Retinal pigment epithelial cell (primary cell): ENCODE measurements around the gene HBS1L.

Experiments
- DNase-seq: peaks from one replicate; pipeline ENCODE4 v3.0.0-alpha.2; 2010; ENCODE audit warnings: low read depth
- H3K4me3 ChIP-seq: 2 replicates; pipeline ENCODE4 v1.5.1; 2011; ENCODE audit warnings: mild to moderate bottlenecking, low read length, control low read depth, moderate library complexity
- CTCF ChIP-seq: conservative IDR thresholded peaks from 2 replicates; pipeline ENCODE4 v1.5.1; 2011; ENCODE audit warnings: low read depth, low read length, control low read depth, inconsistent platforms

HBS1L gene

DNA sequence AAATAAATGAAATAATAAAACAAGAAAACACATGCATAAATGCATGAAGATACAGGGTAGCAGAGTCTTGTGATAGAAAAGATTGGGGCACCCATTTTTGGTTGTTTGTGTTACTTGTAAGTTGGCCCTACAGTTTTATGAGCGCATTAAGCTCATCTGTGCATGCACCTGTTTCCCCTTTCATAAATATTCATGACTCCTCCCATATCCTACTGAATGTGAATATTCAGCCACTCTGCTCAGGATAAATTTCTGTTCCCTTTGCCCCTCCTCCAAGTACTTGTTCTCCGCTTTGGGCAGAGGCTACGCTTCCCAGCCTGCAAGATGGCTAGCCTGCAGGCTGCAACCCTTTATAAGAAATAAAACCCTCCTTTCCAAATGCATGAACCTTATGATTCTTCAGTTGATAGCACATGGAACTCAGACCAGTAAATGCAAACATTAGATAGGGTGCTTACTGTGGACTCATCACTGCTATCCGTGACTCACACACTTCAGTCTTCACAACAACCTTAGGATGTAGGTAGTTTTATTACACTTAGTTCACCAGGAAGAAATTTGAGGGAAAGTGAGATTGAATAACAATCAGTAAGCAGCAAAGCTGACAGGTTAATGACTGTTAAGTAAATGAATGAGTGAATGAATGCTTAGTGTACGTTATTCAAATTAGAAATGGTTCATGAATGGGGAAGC is 119.7 kb downstream of the HBS1L start:
- no peak for TF ChIP-seq CTCF
- H3K4me3 ChIP-seq, result no peak overlapping the region
- DNase-seq, result no peak

- H3K4me3 ChIP-seq, result no peak overlapping the region
- DNase-seq, result no peak
- no peak for TF ChIP-seq CTCF
These were observed 121.8 kb downstream of the HBS1L start for GRCh38 chr6:134932535-134933470.

DNA sequence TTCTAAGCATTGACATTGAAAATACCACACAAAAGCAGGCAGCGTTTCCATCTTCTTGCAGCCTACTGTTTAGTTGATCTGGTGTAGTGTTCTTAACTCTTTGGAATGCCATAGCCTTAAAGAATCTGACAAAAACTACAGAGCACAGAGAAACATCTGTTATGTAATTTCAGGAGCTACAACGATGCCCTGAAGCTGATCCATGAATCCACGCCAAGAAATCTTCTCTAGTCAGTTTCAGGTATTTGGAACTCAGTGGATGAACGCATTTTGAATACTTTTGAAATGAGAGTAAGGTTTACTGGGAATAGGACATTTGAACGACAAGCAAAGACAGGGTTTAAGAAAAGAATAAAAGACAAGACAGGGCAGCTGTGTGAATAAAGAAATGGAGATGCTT is 122.5 kb downstream of the HBS1L start:
- no peak overlapping the region for H3K4me3 ChIP-seq
- no peak for TF ChIP-seq CTCF
- no peak for DNase-seq

GRCh38 chr6:134930463-134930862 is 124.2 kb downstream of the HBS1L start:
- no peak for DNase-seq
- no peak for TF ChIP-seq CTCF

DNA sequence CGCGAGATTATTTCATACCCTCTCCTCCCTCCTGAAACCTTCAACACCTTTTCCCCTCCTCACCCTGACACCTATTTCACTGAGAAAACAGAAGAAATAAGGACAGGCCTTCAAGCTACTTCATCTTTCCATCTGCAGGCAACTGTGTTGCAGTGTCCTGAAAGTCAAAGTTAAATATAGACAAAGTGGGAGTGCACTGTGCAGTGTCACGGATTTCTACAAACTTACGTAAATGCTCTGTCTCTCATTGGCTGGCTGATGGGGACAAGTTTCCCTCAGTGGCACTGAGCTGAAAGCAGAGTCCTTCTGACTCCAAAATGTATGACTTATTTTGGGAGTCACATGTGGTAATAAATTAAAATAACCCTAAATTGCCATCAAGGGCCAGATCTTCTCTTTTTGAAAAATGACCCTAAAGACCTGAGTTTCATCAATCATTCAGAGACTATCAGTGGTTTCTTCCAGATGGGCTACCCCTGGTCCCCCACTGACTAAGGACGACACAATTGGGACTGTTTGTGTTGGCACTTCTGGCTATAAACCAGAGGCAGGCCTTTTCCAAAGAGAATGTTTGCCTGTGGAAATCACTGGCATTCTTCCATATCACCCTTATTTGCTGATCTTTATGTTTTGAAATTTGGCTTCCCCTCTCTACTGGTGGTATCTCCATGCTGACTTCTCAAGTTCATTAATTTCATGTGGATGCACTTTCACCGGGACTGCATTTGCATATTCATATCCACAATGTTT is 126.3 kb downstream of the HBS1L start:
- no peak for TF ChIP-seq CTCF
- DNase-seq, result no peak
- no peak overlapping the region for H3K4me3 ChIP-seq

More at GRCh38 chr6:134930463-134930862, 124.2 kb downstream of the HBS1L start:
- H3K4me3 ChIP-seq, result no peak overlapping the region

DNA sequence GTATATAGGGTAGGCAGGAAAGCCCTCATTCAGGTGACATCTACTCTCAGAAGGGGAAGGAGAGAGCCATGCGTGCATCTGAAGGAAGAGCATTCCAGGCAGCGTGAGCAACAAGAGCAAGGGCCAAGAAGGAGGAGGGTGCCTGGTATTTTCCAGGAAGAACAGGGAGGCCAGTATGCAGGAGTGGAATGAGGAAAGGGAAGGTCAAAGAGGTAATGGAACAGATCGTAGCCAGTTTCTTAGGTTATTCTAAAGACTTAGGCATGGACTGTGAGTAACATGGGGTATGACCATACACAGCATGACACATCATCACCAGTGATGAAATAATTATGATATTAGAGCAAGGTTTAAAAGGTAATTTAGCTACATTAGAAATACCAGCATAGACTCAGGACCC is 128.8 kb downstream of the HBS1L start:
- H3K4me3 ChIP-seq, result no peak overlapping the region
- no peak for DNase-seq
- TF ChIP-seq CTCF, result no peak
